ENCODE data around the gene HDGFL3. TPM values are rescaled to one million over a fixed set of nuclear protein-coding genes. Genes with fewer than 3 reads are reported as not detected.
"Not testable (repeated sequence)": the region's sequence is repeated elsewhere in the genome, so short reads cannot be mapped to it uniquely, and the experiment has no call there.

The HDGFL3 gene
- total and polyA plus RNA-seq, 12 donors = 9.3 to 43.2 (median 38.3) TPM

DNA sequence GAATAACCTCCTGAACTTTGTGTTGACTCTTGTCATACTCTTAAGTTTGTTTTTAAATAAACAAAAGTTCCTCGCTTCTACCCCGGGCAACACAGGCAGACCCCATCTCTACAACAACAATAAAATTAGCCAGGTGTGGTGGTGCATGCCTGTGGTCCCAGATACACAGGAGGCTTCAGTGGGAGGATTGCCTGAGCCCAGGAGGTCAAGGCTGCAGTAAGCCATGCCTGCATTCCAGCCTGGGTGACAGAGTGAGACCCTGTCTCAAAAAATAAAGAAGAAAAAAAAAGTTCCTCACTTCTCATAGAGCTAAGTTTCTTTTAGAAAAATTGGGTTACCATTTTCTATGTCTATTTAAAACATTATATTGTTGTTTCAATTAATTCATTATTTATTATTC lies 29.2 kb downstream of the HDGFL3 start:
- intact Hi-C loops (cut with DNase I) = no loop called here
- ATAC-seq (no peak), DNase-seq (no peak)
- no peaks in the 10 kb centered on the region for H3K36me3 ChIP-seq
- no peak overlapping the region for H3K27ac ChIP-seq
- TF ChIP-seq, protein P1, sequence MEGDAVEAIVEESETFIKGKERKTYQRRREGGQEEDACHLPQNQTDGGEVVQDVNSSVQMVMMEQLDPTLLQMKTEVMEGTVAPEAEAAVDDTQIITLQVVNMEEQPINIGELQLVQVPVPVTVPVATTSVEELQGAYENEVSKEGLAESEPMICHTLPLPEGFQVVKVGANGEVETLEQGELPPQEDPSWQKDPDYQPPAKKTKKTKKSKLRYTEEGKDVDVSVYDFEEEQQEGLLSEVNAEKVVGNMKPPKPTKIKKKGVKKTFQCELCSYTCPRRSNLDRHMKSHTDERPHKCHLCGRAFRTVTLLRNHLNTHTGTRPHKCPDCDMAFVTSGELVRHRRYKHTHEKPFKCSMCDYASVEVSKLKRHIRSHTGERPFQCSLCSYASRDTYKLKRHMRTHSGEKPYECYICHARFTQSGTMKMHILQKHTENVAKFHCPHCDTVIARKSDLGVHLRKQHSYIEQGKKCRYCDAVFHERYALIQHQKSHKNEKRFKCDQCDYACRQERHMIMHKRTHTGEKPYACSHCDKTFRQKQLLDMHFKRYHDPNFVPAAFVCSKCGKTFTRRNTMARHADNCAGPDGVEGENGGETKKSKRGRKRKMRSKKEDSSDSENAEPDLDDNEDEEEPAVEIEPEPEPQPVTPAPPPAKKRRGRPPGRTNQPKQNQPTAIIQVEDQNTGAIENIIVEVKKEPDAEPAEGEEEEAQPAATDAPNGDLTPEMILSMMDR (IDR thresholded peaks at IDR 0.05) = no peak
- no peak overlapping the region for H3K4me3 ChIP-seq
- no peaks in the 10 kb centered on the region for H3K27me3 ChIP-seq
- H3K9me3 ChIP-seq = no peaks in the 10 kb centered on the region
- WGBS, 2 donors = 82 to 90% methylated on average over 2 of the region's 2 CpGs
- H3K4me1 ChIP-seq = peaks cover 0 to 16% (median 8%) of the 10 kb centered on the region in 9 donors

DNA sequence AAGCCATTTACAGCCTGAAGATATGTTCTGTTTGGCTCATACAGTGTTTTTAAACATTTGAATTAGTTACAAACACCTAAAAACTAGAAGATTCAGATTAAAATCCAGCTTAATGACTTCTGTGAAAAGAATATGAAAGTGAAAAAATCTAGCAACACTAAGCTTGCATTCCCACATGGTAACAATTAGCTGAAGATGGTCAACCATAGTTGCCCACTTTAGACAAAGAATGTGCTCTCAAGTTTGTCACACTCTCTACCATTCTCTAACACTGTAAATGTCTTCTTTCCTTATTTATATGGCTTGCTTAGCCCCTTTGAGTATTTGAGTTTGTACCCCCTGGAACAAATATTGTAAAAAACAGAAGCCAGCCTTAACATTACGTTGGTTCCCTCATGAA lies 32.7 kb downstream of the HDGFL3 start:
- H3K36me3 ChIP-seq = no peaks in the 10 kb centered on the region
- ATAC-seq (no peak), DNase-seq (no peak)
- peaks cover 0 to 16% (median 8%) of the 10 kb centered on the region in 9 donors for H3K4me1 ChIP-seq
- H3K9me3 ChIP-seq = peaks cover 0 to 7% (median 0%) of the 10 kb centered on the region in 11 donors
- TF ChIP-seq, protein P1 (IDR thresholded peaks at IDR 0.05) = no peak
- intact Hi-C loops (cut with DNase I) = no loop called here
- no peak overlapping the region for H3K4me3 ChIP-seq
- no peak overlapping the region for H3K27ac ChIP-seq
- no peaks in the 10 kb centered on the region for H3K27me3 ChIP-seq
- 97 to 98% methylated on average over 1 of the region's 1 CpG for WGBS, 2 donors

DNA sequence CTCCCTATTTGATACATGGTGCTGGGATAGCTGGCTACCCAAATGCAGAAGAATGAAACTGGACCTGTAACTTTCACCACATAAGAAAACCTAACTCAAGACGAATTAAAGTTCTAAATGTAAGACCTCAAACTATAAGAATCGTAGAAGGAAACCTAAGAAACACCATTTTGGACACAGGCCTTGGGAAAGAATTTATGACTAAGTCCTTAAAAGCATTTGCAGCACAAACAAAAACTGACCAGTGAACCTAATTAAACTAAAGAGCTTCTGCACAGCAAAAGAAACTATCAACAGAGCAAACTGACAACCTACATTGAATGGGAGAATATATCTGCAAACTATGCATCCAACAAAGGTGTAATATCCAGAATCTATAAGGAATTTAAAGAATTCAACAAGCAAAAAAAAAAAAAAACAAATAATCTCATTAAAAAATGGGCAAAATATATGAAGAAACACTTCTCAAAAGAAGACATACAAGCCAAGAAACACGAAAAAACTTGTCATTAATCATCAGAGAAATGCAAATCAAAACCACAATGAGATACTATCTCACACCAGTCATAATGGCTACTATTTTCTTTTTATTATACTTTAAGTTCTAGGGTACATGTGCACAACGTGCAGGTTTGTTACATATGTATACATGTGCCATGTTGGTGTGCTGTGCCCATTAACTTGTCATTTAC lies 37.0 kb downstream of the HDGFL3 start:
- H3K27me3 ChIP-seq = no peaks in the 10 kb centered on the region
- no peak overlapping the region for H3K4me3 ChIP-seq
- H3K36me3 ChIP-seq = no peaks in the 10 kb centered on the region
- TF ChIP-seq, protein P1 (IDR thresholded peaks at IDR 0.05) = no peak
- H3K9me3 ChIP-seq = peaks cover 0 to 42% (median 17%) of the 10 kb centered on the region in 11 donors
- DNase-seq = no peak
- intact Hi-C loops (cut with DNase I) = no loop called here
- ATAC-seq = no peak
- H3K4me1 ChIP-seq = peaks cover 0 to 16% (median 8%) of the 10 kb centered on the region in 9 donors
- 91 to 95% methylated on average over 4 of the region's 4 CpGs for whole genome bisulfite sequencing, 2 donors
- no peak overlapping the region for H3K27ac ChIP-seq

DNA sequence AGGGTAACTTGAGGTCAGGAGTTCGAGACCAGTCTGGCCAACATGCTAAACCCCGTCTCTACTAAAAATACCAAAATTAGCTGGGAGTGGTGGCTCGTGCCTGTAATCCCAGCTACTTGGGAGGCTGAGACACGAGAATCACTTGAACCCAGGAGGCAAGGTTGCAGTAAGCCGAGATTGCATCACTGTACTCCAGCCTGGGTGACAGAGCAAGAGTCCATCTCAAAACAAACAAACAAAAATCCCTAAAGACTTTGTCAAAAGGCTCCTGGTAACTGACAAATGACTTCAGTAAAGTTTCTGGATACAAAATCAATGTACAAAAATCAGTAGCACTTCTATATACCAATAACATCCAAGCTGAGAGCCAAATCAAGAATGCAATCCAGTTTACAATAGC lies 38.0 kb downstream of the HDGFL3 start:
- H3K9me3 ChIP-seq = peaks cover 0 to 50% (median 17%) of the 10 kb centered on the region in 11 donors
- H3K4me3 ChIP-seq; intact Hi-C loops (cut with DNase I); ATAC-seq; H3K36me3 ChIP-seq; H3K27me3 ChIP-seq; H3K27ac ChIP-seq; DNase-seq; H3K4me1 ChIP-seq: not testable (repeated sequence)
- 96 to 98% methylated on average over 5 of the region's 5 CpGs for WGBS, 2 donors

DNA sequence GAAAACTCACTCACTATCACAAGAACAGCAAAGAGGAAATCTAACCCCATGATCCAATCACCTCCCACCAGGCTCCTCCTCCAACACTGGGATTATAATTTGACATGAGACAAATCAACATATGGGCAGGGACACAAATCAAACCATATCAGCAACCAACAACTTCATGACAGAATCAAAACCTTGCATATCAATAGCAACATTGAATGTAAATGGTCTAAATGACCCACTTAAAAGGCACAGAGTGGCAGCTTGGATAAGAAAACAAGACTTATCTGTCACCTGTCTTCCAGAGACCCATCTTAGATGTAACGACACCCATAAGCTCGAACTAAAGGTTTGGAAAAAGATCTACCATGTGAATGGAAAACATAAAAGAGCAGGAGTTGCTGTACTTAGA lies 40.8 kb downstream of the HDGFL3 start:
- no peak overlapping the region for H3K27ac ChIP-seq
- WGBS, 2 donors = 90 to 93% methylated on average over 2 of the region's 2 CpGs
- no peaks in the 10 kb centered on the region for H3K27me3 ChIP-seq
- peaks cover 0 to 20% (median 0%) of the 10 kb centered on the region in 9 donors for H3K36me3 ChIP-seq
- no peaks in the 10 kb centered on the region for H3K4me1 ChIP-seq
- DNase-seq (no peak), ATAC-seq (no peak)
- intact Hi-C loops (cut with DNase I) = no loop called here
- no peak overlapping the region for H3K4me3 ChIP-seq
- peaks cover 0 to 53% (median 17%) of the 10 kb centered on the region in 11 donors for H3K9me3 ChIP-seq
- TF ChIP-seq, protein P1 (IDR thresholded peaks at IDR 0.05) = no peak

Data from heart right ventricle (tissue), 16 donors.